CD8-positive, alpha-beta memory T cell (primary cell): ENCODE data around the gene CYP26A1. TPM values are rescaled to one million over a fixed set of nuclear protein-coding genes. Genes with fewer than 3 reads are reported as not detected.

Experiments
- CTCF ChIA-PET: fragments of 350-600 bp; sonication (Branson Sonifier 250); formaldehyde crosslinking; loops from one replicate; lab custom pipeline; 2021; ENCODE audit warnings: antibody characterized with exemption; lab: Charles Lee
- POLR2A ChIA-PET: fragments of 350-600 bp; sonication (Branson Sonifier 250); formaldehyde crosslinking; loops from one replicate; lab custom pipeline; 2021; ENCODE audit warnings: antibody characterized with exemption; lab: Charles Lee
- DNase-seq, 5 donors: peaks; one replicate each; pipeline versions ENCODE4 v3.0.0 to v3.0.0-alpha.2; 2020 to 2022; ENCODE audit warnings: mixed read lengths in 1 of 5
- H3K27ac ChIP-seq: one replicate; pipeline ENCODE4 v1.7.0; 2013; ENCODE audit warnings: low read depth, mild to moderate bottlenecking, low read length, moderate library complexity
- H3K27me3 ChIP-seq: 2 replicates; pipeline ENCODE4 v1.7.0; 2013; ENCODE audit warnings: low read length, mild to moderate bottlenecking; ENCODE audit not compliant: insufficient read depth, poor library complexity, severe bottlenecking
- H3K36me3 ChIP-seq: 2 replicates; pipeline ENCODE4 v1.7.0; 2013; ENCODE audit warnings: mild to moderate bottlenecking, low read length, moderate library complexity; ENCODE audit not compliant: insufficient read depth
- H3K4me1 ChIP-seq: 2 replicates; pipeline ENCODE4 v1.7.0; 2013; ENCODE audit warnings: mild to moderate bottlenecking, low read length, moderate library complexity; ENCODE audit not compliant: insufficient read depth
- H3K4me3 ChIP-seq: 2 replicates; pipeline ENCODE4 v1.7.0; 2013; ENCODE audit warnings: mild to moderate bottlenecking, low read length
- H3K9me3 ChIP-seq: 2 replicates; pipeline ENCODE4 v1.7.0; 2013; ENCODE audit warnings: mild to moderate bottlenecking, low read length
- H3K27ac Mint-ChIP-seq, 8 donors: one replicate each; pipeline ENCODE4 v1.8.0; 2020 to 2021; ENCODE audit warnings: mixed read lengths in 8 of 8, mild to moderate bottlenecking in 6 of 8, inconsistent platforms in 3 of 8, moderate library complexity in 3 of 8
- H3K27me3 Mint-ChIP-seq, 2 donors: one replicate each; pipeline ENCODE4 v1.8.0; 2020 to 2021; ENCODE audit warnings: mixed read lengths in 2 of 2, mild to moderate bottlenecking in 1 of 2, moderate library complexity in 1 of 2
- H3K36me3 Mint-ChIP-seq, 3 donors: one replicate each; pipeline ENCODE4 v1.8.0; 2020 to 2021; ENCODE audit warnings: mixed read lengths in 3 of 3, inconsistent platforms in 1 of 3, mild to moderate bottlenecking in 1 of 3
- H3K4me1 Mint-ChIP-seq, 3 donors: one replicate each; pipeline ENCODE4 v1.8.0; 2020 to 2021; ENCODE audit warnings: mixed read lengths in 3 of 3, inconsistent platforms in 1 of 3, mild to moderate bottlenecking in 1 of 3
- H3K4me3 Mint-ChIP-seq, 7 donors: one replicate each; pipeline ENCODE4 v1.8.0; 2020 to 2021; ENCODE audit warnings: mixed read lengths in 7 of 7, mild to moderate bottlenecking in 6 of 7, moderate library complexity in 4 of 7, inconsistent platforms in 2 of 7
- H3K9me3 Mint-ChIP-seq, 5 donors: one replicate each; pipeline ENCODE4 v1.8.0; 2020 to 2022; ENCODE audit warnings: mixed read lengths in 5 of 5, mild to moderate bottlenecking in 3 of 5, moderate library complexity in 2 of 5, inconsistent platforms in 1 of 5
- polyA plus RNA-seq: library from polyadenylated mRNA; unstranded; fragments of 300-500 nt; fragmentation: Illumina TruSeq; gene quantifications from one replicate; pipeline ENCODE4 v1.2.3, GENCODE V29; 2021
- total RNA-seq, 2 experiments: library from RNA; stranded (reverse); gene quantifications; one replicate each; pipeline ENCODE4 v1.2.3, GENCODE V29; 2021

Gene CYP26A1
- total and polyA plus RNA-seq, 3 experiments from 2014 or later: not detected

GRCh38 chr10:93123766-93124165, 50.1 kb downstream of the CYP26A1 start:
- H3K4me3 ChIP-seq: no peak overlapping the region
- peaks cover 0 to 9% (median 3%) of the 10 kb centered on the region in 3 donors for H3K36me3 Mint-ChIP-seq
- H3K4me3 Mint-ChIP-seq: peak overlapping the region in 1 of 7 donors; percentile 59
- no peaks in the 10 kb centered on the region for H3K36me3 ChIP-seq
- peaks cover 20 to 31% (median 28%) of the 10 kb centered on the region in 3 donors for H3K4me1 Mint-ChIP-seq
- no peak overlapping the region for H3K27ac Mint-ChIP-seq
- peaks cover 12% of the 10 kb centered on the region for H3K9me3 ChIP-seq
- no peak for DNase-seq
- CTCF ChIA-PET: no interaction called here
- peaks cover 11 to 24% (median 19%) of the 10 kb centered on the region in 5 donors for H3K9me3 Mint-ChIP-seq
- peaks cover 23% of the 10 kb centered on the region for H3K4me1 ChIP-seq
- H3K27me3 ChIP-seq: no peaks in the 10 kb centered on the region
- POLR2A ChIA-PET: no interaction called here
- peaks cover 4 to 6% of the 10 kb centered on the region in 2 donors for H3K27me3 Mint-ChIP-seq
- H3K27ac ChIP-seq: no peak overlapping the region

- H3K27me3 ChIP-seq: no peaks in the 10 kb centered on the region
- Mint-ChIP-seq H3K9me3 (peaks cover 11 to 27% (median 21%) of the 10 kb centered on the region in 5 donors), H3K4me1 (peaks cover 20 to 31% (median 28%) of the 10 kb centered on the region in 3 donors), H3K4me3 (peak overlapping the region in 6 of 7 donors; percentile 27 to 75 (median 65)), H3K27ac (peak overlapping the region in 5 of 8 donors; percentile 1 to 85 (median 8)), H3K36me3 (peaks cover 0 to 9% (median 3%) of the 10 kb centered on the region in 3 donors), H3K27me3 (peaks cover 4 to 6% of the 10 kb centered on the region in 2 donors)
- H3K4me1 ChIP-seq: peaks cover 23% of the 10 kb centered on the region
- ChIA-PET CTCF (no interaction called here), POLR2A (no interaction called here)
- no peaks in the 10 kb centered on the region for H3K36me3 ChIP-seq
- DNase-seq: peak in 2 of 5 donors; percentile 11 to 13
- H3K4me3 ChIP-seq: no peak overlapping the region
- H3K9me3 ChIP-seq: peaks cover 12% of the 10 kb centered on the region
- no peak overlapping the region for H3K27ac ChIP-seq
These were observed 51.1 kb downstream of the CYP26A1 start for GRCh38 chr10:93124580-93125318.

- Histone ChIP-seq H3K36me3 (no peaks in the 10 kb centered on the region), H3K9me3 (peaks cover 12% of the 10 kb centered on the region), H3K27me3 (no peaks in the 10 kb centered on the region), H3K4me3 (no peak overlapping the region), H3K4me1 (peaks cover 23% of the 10 kb centered on the region), H3K27ac (no peak overlapping the region)
- POLR2A ChIA-PET: no interaction called here
- Mint-ChIP-seq H3K36me3 (peaks cover 0 to 9% (median 5%) of the 10 kb centered on the region in 3 donors), H3K27ac (peak overlapping the region in 1 of 8 donors; percentile 12), H3K27me3 (peaks cover 4 to 5% of the 10 kb centered on the region in 2 donors), H3K4me3 (no peak overlapping the region), H3K4me1 (peaks cover 20 to 31% (median 28%) of the 10 kb centered on the region in 3 donors), H3K9me3 (peaks cover 11 to 27% (median 21%) of the 10 kb centered on the region in 5 donors)
- DNase-seq: no peak
- CTCF ChIA-PET: interaction anchor here (1.0 to 1.6 kb wide), 2 partner anchors 9 to 10 kb away, joined by 3 to 5 read pairs; no protein-coding TSS in a partner anchor
These were observed 52.3 kb downstream of the CYP26A1 start for GRCh38 chr10:93125966-93126365.

- no peaks in the 10 kb centered on the region for H3K36me3 ChIP-seq
- peak overlapping the region in 2 of 8 donors; percentile 12 to 20 for H3K27ac Mint-ChIP-seq
- no peak overlapping the region for H3K27ac ChIP-seq
- peaks cover 20 to 31% (median 28%) of the 10 kb centered on the region in 3 donors for H3K4me1 Mint-ChIP-seq
- no peak for DNase-seq
- H3K9me3 ChIP-seq: peaks cover 12% of the 10 kb centered on the region
- H3K4me3 Mint-ChIP-seq: no peak overlapping the region
- H3K36me3 Mint-ChIP-seq: peaks cover 0 to 9% (median 5%) of the 10 kb centered on the region in 3 donors
- H3K4me1 ChIP-seq: peaks cover 23% of the 10 kb centered on the region
- H3K9me3 Mint-ChIP-seq: peaks cover 11 to 27% (median 21%) of the 10 kb centered on the region in 5 donors
- no peak overlapping the region for H3K4me3 ChIP-seq
- H3K27me3 ChIP-seq: no peaks in the 10 kb centered on the region
- ChIA-PET POLR2A (no interaction called here), CTCF (interaction anchor here (1.0 to 1.6 kb wide), 2 partner anchors 9 to 11 kb away, joined by 3 to 5 read pairs; no protein-coding TSS in a partner anchor)
- H3K27me3 Mint-ChIP-seq: peaks cover under 1 to 10% of the 10 kb centered on the region in 2 donors
These were observed 52.9 kb downstream of the CYP26A1 start for GRCh38 chr10:93126483-93127052.

Other genes starting within 250 kb of the CYP26A1 start
- 10 to 100 TPM; 10.6 to 10.9 TPM for gene EXOC6, start 225.4 kb upstream of the CYP26A1 start, total RNA-seq
- 7.3 TPM for gene EXOC6, start 225.4 kb upstream of the CYP26A1 start, polyA plus RNA-seq
- not detected for gene CYP26C1, start 13.1 kb upstream of the CYP26A1 start, total RNA-seq
- not detected for gene CYP26C1, start 13.1 kb upstream of the CYP26A1 start, polyA plus RNA-seq